ENCODE results near the gene DOK1. TPM values are rescaled to one million over a fixed set of nuclear protein-coding genes. Genes with fewer than 3 reads are reported as not detected.

The DOK1 gene
- polyA plus RNA-seq, 3 donors: 48.0 to 53.6 (median 49.3) TPM

- Histone ChIP-seq H3K9ac (ENCODE audit: insufficient read depth, low read length, poor library complexity, severe bottlenecking) (peak overlapping the region; percentile 62), H3K27me3 (ENCODE audit: control insufficient read depth in 2 of 2, insufficient read depth in 2 of 2, low read length in 2 of 2) (no peaks in the 10 kb centered on the region), H3K27ac (ENCODE audit: low read depth in 1 of 2, low read length in 2 of 2) (peak overlapping the region; percentile 13 to 18), H3K4me1 (ENCODE audit: control insufficient read depth in 1 of 2, insufficient read depth in 2 of 2, low read length in 2 of 2) (peaks cover 24 to 35% of the 10 kb centered on the region in 2 donors), H3K79me2 (ENCODE audit: insufficient read depth, low read length) (peaks cover 33% of the 10 kb centered on the region), H3K4me3 (replicated peaks in 1 of 3; ENCODE audit: low read depth in 2 of 3, low read length in 3 of 3) (peak overlapping the region; percentile 68 to 86 (median 71)), H3K4me2 (replicated peaks; ENCODE audit: extremely low read depth, low read length, poor library complexity, severe bottlenecking) (peak overlapping the region; percentile 100), H4K20me1 (ENCODE audit: insufficient read depth, low read length) (no peaks in the 10 kb centered on the region), H3K36me3 (replicated peaks in 1 of 2; ENCODE audit: control insufficient read depth in 1 of 2, insufficient read depth in 2 of 2, low read length in 2 of 2) (no peaks in the 10 kb centered on the region), H3K9me3 (replicated peaks in 1 of 2; ENCODE audit: control insufficient read depth in 1 of 2, insufficient read depth in 1 of 2, low read length in 2 of 2) (no peaks in the 10 kb centered on the region), H2AFZ (ENCODE audit: insufficient read depth, low read depth, low read length, poor library complexity, severe bottlenecking) (peak overlapping the region; percentile 96)
- Mint-ChIP-seq H3K9me3 (no peaks in the 10 kb centered on the region), H3K27ac (peak overlapping the region in 1 of 7 donors; percentile 24), H3K4me3 (peak overlapping the region; percentile 82 to 86), H3K4me1 (peaks cover 37% of the 10 kb centered on the region), H3K27me3 (ENCODE audit: low read depth in 3 of 3) (peaks cover 5 to 7% (median 6%) of the 10 kb centered on the region in 3 donors), H3K36me3 (peaks cover 17 to 22% of the 10 kb centered on the region in 2 donors)
- DNase-seq: peak in 1 of 3 donors; percentile 22
- intact Hi-C loops (cut with micrococcal nuclease): loop anchor here in 1 of 2 donors (10.0 kb wide), 1 partner anchor 154 kb away; no protein-coding TSS in a partner anchor
- WGBS (ENCODE audit: insufficient coverage): under 1% methylated on average over 85 of the region's 85 CpGs
- TF ChIP-seq, protein P1, sequence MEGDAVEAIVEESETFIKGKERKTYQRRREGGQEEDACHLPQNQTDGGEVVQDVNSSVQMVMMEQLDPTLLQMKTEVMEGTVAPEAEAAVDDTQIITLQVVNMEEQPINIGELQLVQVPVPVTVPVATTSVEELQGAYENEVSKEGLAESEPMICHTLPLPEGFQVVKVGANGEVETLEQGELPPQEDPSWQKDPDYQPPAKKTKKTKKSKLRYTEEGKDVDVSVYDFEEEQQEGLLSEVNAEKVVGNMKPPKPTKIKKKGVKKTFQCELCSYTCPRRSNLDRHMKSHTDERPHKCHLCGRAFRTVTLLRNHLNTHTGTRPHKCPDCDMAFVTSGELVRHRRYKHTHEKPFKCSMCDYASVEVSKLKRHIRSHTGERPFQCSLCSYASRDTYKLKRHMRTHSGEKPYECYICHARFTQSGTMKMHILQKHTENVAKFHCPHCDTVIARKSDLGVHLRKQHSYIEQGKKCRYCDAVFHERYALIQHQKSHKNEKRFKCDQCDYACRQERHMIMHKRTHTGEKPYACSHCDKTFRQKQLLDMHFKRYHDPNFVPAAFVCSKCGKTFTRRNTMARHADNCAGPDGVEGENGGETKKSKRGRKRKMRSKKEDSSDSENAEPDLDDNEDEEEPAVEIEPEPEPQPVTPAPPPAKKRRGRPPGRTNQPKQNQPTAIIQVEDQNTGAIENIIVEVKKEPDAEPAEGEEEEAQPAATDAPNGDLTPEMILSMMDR (IDR thresholded peaks at IDR 0.05): no peak
Measured at GRCh38 chr2:74548900-74549826, 5.4 kb upstream of the DOK1 start.

- H3K9me3 Mint-ChIP-seq: no peaks in the 10 kb centered on the region
- Histone ChIP-seq H3K9me3 (replicated peaks in 1 of 2; ENCODE audit: control insufficient read depth in 1 of 2, insufficient read depth in 1 of 2, low read length in 2 of 2) (no peaks in the 10 kb centered on the region), H3K4me2 (replicated peaks; ENCODE audit: extremely low read depth, low read length, poor library complexity, severe bottlenecking) (peak overlapping the region; percentile 100), H3K79me2 (ENCODE audit: insufficient read depth, low read length) (peaks cover 43% of the 10 kb centered on the region), H3K4me3 (replicated peaks in 1 of 3; ENCODE audit: low read depth in 2 of 3, low read length in 3 of 3) (no peak overlapping the region), H3K27ac (ENCODE audit: low read depth in 1 of 2, low read length in 2 of 2) (no peak overlapping the region), H2AFZ (ENCODE audit: insufficient read depth, low read depth, low read length, poor library complexity, severe bottlenecking) (no peak overlapping the region), H3K9ac (ENCODE audit: insufficient read depth, low read length, poor library complexity, severe bottlenecking) (no peak overlapping the region), H4K20me1 (ENCODE audit: insufficient read depth, low read length) (no peaks in the 10 kb centered on the region), H3K4me1 (ENCODE audit: control insufficient read depth in 1 of 2, insufficient read depth in 2 of 2, low read length in 2 of 2) (peaks cover 24 to 39% of the 10 kb centered on the region in 2 donors), H3K36me3 (replicated peaks in 1 of 2; ENCODE audit: control insufficient read depth in 1 of 2, insufficient read depth in 2 of 2, low read length in 2 of 2) (no peaks in the 10 kb centered on the region), H3K27me3 (ENCODE audit: control insufficient read depth in 2 of 2, insufficient read depth in 2 of 2, low read length in 2 of 2) (no peaks in the 10 kb centered on the region)
- H3K27ac Mint-ChIP-seq: no peak overlapping the region
- TF ChIP-seq, protein P1 (IDR thresholded peaks at IDR 0.05): no peak
- DNase-seq: no peak
- WGBS (ENCODE audit: insufficient coverage): 83% methylated on average over 5 of the region's 7 CpGs
- peak overlapping the region in 1 of 2 donors; percentile 82 for H3K4me3 Mint-ChIP-seq
- H3K4me1 Mint-ChIP-seq: peaks cover 37% of the 10 kb centered on the region
- H3K36me3 Mint-ChIP-seq: peaks cover 17 to 22% of the 10 kb centered on the region in 2 donors
- peaks cover 3 to 7% (median 6%) of the 10 kb centered on the region in 3 donors for H3K27me3 Mint-ChIP-seq (ENCODE audit: low read depth in 3 of 3)
- intact Hi-C loops (cut with micrococcal nuclease): loop anchor here (5.0 kb wide), 1 partner anchor 37 kb away; no protein-coding TSS in a partner anchor
Measured at GRCh38 chr2:74550231-74550630, 4.3 kb upstream of the DOK1 start.

Data from CD14-positive monocyte (primary cell).